SU-DHL-6 (cell line): ENCODE results near the gene ADAM8.

Source experiments
- H2AFZ ChIP-seq: fragments of 200-600 bp; sonication (generic); 2 replicates; pipeline ENCODE4 v1.6.1; 2014; ENCODE audit warnings: low read depth, mild to moderate bottlenecking, moderate library complexity, mixed read lengths, antibody characterized with exemption, low read length; ENCODE audit not compliant: severe bottlenecking
- H3F3A ChIP-seq: fragments of 200-600 bp; shearing (Covaris generic); 2 replicates; pipeline ENCODE4 v1.6.0; 2016; ENCODE audit warnings: antibody characterized with exemption, mild to moderate bottlenecking; ENCODE audit not compliant: insufficient read depth
- H3K27ac ChIP-seq: fragments of 200-600 bp; sonication (generic); 2 replicates; pipeline ENCODE4 v1.5.1; 2016; ENCODE audit warnings: low read depth, mild to moderate bottlenecking, low read length, moderate library complexity, mixed read lengths
- H3K27me3 ChIP-seq: fragments of 200-600 bp; sonication (generic), shearing (Covaris generic); 2 replicates; pipeline ENCODE4 v1.6.0; 2014; ENCODE audit warnings: mild to moderate bottlenecking, low read length
- H3K36me3 ChIP-seq: fragments of 200-600 bp; sonication (generic); 2 replicates; pipeline ENCODE4 v1.6.1; 2014; ENCODE audit warnings: mild to moderate bottlenecking, low read length, mixed read lengths
- H3K4me2 ChIP-seq: fragments of 300-600, 200-600 bp; shearing (Covaris generic), sonication (generic); 2 replicates; pipeline ENCODE4 v1.6.0; 2014; ENCODE audit warnings: low read length, low read depth, mild to moderate bottlenecking; ENCODE audit not compliant: poor library complexity, severe bottlenecking
- H3K4me3 ChIP-seq: fragments of 200-600 bp; sonication (generic); 2 replicates; pipeline ENCODE4 v1.5.1; 2014; ENCODE audit warnings: antibody characterized with exemption, low read length, mild to moderate bottlenecking, mixed read lengths; ENCODE audit not compliant: insufficient read depth, poor library complexity, severe bottlenecking
- H3K79me2 ChIP-seq: fragments of 200-600 bp; sonication (generic); 2 replicates; pipeline ENCODE4 v1.6.1; 2014; ENCODE audit warnings: mild to moderate bottlenecking, low read length, moderate library complexity; ENCODE audit not compliant: insufficient read depth
- H3K9ac ChIP-seq: fragments of 200-600 bp; sonication (generic); 2 replicates; pipeline ENCODE4 v1.7.0; 2014; ENCODE audit warnings: mild to moderate bottlenecking, low read length
- H3K9me2 ChIP-seq: fragments of 200-600 bp; sonication (generic); replicated peaks from 2 replicates; pipeline ENCODE4 v1.6.1; 2014; ENCODE audit warnings: low read length; ENCODE audit not compliant: insufficient read depth
- H3K9me3 ChIP-seq: fragments of 200-600 bp; sonication (generic); 2 replicates; pipeline ENCODE4 v1.6.1; 2014; ENCODE audit warnings: low read length, mixed read lengths; ENCODE audit not compliant: insufficient read depth
- H4K20me1 ChIP-seq: fragments of 200-600 bp; sonication (generic); 2 replicates; pipeline ENCODE4 v1.6.1; 2014; ENCODE audit warnings: low read depth, mild to moderate bottlenecking, antibody characterized with exemption, low read length, moderate library complexity, mixed read lengths
- CTCF ChIP-seq: fragments of 200-600 bp; sonication (generic); IDR thresholded peaks from one replicate; pipeline ENCODE4 v1.5.1; 2017; ENCODE audit warnings: antibody characterized with exemption, mild to moderate bottlenecking, low read length, moderate library complexity; ENCODE audit not compliant: insufficient read depth, poor library complexity, severe bottlenecking
- EZH2phosphoT487 ChIP-seq: fragments of 200-600 bp; sonication (generic), shearing (Covaris generic); conservative IDR thresholded peaks from 2 replicates; pipeline ENCODE4 v1.6.1; 2018; ENCODE audit warnings: mild to moderate bottlenecking, antibody characterized with exemption, low read length, moderate library complexity, mixed read lengths

The ADAM8 gene

GRCh38 chr10:133299738-133300137, 23.1 kb upstream of the ADAM8 start:
- no peak overlapping the region for H3K4me3 ChIP-seq
- no peaks in the 10 kb centered on the region for H3K9me3 ChIP-seq
- H2AFZ ChIP-seq = no peak overlapping the region
- TF ChIP-seq EZH2phosphoT487 (no peak), CTCF (no peak)
- no peak overlapping the region for H3K27ac ChIP-seq
- no peaks in the 10 kb centered on the region for H4K20me1 ChIP-seq
- H3K27me3 ChIP-seq = no peaks in the 10 kb centered on the region
- peaks cover 11% of the 10 kb centered on the region for H3K79me2 ChIP-seq
- no peaks in the 10 kb centered on the region for H3K9me2 ChIP-seq
- no peak overlapping the region for H3K4me2 ChIP-seq
- H3F3A ChIP-seq = no peaks in the 10 kb centered on the region
- H3K9ac ChIP-seq = no peak overlapping the region
- H3K36me3 ChIP-seq = no peaks in the 10 kb centered on the region

DNA sequence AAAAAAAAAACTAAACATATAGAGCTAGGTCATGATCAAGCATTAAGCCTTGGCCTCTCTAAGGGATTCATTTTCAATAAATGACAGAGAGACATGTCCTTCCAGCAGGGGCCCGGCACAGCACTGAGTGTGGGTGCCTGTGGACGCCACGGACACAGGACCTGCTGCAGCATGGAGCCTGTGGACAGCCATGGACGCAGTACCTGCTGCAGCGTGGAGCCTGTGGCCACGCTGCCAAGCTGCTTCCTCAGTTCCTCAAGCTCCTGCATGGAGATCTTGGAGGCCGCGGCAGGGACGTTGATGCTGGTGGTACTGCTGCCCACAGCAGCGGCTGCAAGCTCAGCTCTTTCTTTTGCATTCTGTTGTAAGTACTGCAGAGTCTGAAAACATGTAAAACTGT, 22.6 kb upstream of the ADAM8 start:
- Histone ChIP-seq H4K20me1 (no peaks in the 10 kb centered on the region), H3K27me3 (no peaks in the 10 kb centered on the region), H3K79me2 (peaks cover 10% of the 10 kb centered on the region), H3K9ac (no peak overlapping the region), H3K9me3 (no peaks in the 10 kb centered on the region), H2AFZ (no peak overlapping the region), H3K4me3 (no peak overlapping the region), H3F3A (no peaks in the 10 kb centered on the region), H3K9me2 (no peaks in the 10 kb centered on the region), H3K4me2 (no peak overlapping the region), H3K27ac (no peak overlapping the region), H3K36me3 (no peaks in the 10 kb centered on the region)
- no peak for TF ChIP-seq EZH2phosphoT487
- no peak for TF ChIP-seq CTCF

- no peaks in the 10 kb centered on the region for H4K20me1 ChIP-seq
- no peak overlapping the region for H3K4me3 ChIP-seq
- H3F3A ChIP-seq = no peaks in the 10 kb centered on the region
- no peaks in the 10 kb centered on the region for H3K9me3 ChIP-seq
- H3K4me2 ChIP-seq = no peak overlapping the region
- H3K79me2 ChIP-seq = peaks cover 4% of the 10 kb centered on the region; the same call in 1 of the 2 replicates
- no peak overlapping the region for H2AFZ ChIP-seq
- no peaks in the 10 kb centered on the region for H3K9me2 ChIP-seq
- no peak overlapping the region for H3K9ac ChIP-seq
- TF ChIP-seq EZH2phosphoT487 = no peak
- TF ChIP-seq CTCF = no peak
- H3K36me3 ChIP-seq = no peaks in the 10 kb centered on the region
- H3K27me3 ChIP-seq = no peaks in the 10 kb centered on the region
- no peak overlapping the region for H3K27ac ChIP-seq
Observed at GRCh38 chr10:133298466-133298865, 21.8 kb upstream of the ADAM8 start.

- Histone ChIP-seq H3K4me3 (no peak overlapping the region), H3K27ac (no peak overlapping the region), H3K9ac (no peak overlapping the region), H3K36me3 (no peaks in the 10 kb centered on the region), H2AFZ (no peak overlapping the region), H3K79me2 (no peaks in the 10 kb centered on the region), H3F3A (no peaks in the 10 kb centered on the region), H3K9me3 (no peaks in the 10 kb centered on the region), H3K27me3 (no peaks in the 10 kb centered on the region), H4K20me1 (no peaks in the 10 kb centered on the region), H3K9me2 (no peaks in the 10 kb centered on the region), H3K4me2 (no peak overlapping the region)
- TF ChIP-seq EZH2phosphoT487 = no peak
- no peak for TF ChIP-seq CTCF
Observed at GRCh38 chr10:133297504-133297903, 20.8 kb upstream of the ADAM8 start.
